ENCODE measurements around the gene NKAIN2.

NKAIN2 gene

DNA sequence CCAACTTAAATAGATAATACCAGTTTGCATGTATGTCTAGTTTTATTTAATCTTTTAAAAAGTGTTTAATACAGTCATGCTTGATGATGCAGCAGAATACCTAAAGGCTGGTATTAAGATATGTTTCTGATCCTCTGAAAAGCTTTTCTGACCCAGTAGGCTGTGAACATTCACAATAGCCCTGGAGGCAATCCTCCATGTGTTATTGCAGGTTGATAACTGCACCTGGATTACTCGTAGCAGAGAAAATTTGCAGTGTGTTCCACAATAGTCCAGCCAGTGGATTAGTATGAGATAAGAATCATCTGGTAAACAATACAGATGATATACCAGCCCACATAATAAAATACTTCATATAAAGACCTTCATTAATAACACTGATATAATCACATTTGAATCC, 979.7 kb downstream of the NKAIN2 start:
- in situ Hi-C loops (cut with MboI; ENCODE audit: low sequenced_read_pairs) = no loop called here

DNA sequence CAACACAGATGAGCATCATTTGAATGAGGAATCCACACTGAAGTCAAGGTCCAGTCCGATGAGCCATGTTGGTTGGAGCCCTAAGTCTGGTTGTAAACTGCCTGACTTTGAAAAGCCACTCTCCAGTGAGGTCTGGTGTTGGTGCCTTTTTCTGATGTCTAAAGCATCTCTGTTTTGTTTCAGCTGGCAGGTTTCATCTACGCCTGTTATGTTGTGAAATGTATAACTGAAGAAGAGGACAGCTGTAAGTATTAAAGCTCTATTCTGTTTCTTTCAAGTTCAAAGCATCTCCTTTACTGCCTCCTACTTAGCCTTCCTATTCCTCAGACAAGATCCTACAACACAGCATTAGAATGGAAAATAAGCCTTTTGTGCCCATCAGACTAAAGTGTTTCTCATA, 987.5 kb downstream of the NKAIN2 start:
- in situ Hi-C loops (cut with MboI; ENCODE audit: low sequenced_read_pairs) = no loop called here

DNA sequence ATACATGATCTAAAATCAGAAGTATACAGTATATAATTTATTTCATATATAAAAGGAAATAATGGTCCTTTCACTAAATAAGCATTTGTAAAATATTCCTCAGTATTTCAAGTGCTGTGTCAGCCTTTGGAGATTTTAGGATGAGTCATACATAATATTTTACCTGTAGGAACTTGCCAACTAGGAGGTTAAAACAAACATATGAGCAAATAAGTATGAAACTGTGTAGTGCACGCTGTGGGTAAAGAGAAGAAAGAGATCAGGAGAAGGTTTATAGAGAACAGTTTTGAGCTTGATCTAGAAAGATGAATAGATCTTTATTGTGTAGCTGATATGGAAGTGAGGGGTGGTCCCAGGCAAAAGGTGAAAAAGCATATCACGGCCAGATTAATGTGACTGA, 988.7 kb downstream of the NKAIN2 start:
- in situ Hi-C loops (cut with MboI; ENCODE audit: low sequenced_read_pairs) = no loop called here

DNA sequence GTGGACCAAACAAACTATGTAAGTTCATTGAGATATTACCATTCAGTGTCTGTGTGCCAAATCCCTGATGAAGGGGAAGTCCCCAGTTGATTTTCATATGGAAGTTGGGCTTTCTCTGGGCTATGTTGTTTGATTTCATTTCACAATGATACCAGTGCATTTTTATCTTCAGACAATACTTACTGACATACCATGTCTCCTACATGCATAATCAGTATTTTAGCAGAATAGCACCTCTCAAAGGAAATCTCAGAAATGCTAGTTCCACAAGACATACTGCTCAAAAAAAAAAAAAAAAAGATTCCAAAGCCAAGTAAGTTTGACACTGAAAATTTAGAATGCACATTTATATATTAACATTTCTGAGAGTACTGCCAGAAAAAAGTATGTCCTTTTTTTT, 989.7 kb downstream of the NKAIN2 start:
- in situ Hi-C loops (cut with MboI; ENCODE audit: low sequenced_read_pairs) = no loop called here

DNA sequence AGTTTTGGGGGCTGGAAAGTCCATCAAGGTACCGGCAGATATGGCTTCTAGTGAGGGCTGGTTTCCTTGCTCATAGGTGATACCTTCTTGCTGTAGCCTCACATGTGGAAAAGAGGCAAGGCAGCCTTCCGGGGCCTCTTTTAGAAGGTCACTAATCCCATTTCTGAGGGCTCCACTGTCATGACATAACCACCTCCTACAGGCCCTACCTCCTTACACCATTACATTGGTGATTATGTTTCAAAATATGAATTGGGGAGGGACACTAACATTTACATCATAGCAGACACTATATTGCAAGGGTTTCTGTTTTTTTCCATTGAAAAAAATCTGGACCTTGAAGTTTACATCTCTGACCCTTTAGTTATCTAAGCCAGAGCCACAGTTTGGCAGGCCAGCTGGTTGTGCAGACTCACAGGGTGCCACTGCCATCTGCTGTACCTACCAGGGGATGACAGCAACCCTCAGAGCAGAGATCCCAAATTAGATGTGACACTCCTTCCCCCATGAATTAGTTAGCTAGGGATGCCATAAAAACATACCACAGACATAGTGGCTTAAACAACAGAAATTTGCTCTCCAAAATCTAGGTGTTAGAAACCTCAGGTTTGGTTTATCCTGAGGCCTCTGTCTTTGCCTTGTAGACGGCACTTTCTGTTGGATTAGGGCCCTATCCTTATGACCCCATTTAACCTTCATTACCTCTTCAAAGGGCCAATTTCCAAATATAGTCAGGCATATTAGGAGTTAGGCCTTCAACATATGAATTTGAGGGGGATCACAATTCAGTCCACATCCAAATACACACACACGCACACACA, 992.2 kb downstream of the NKAIN2 start:
- in situ Hi-C loops (cut with MboI; ENCODE audit: low sequenced_read_pairs) = no loop called here

DNA sequence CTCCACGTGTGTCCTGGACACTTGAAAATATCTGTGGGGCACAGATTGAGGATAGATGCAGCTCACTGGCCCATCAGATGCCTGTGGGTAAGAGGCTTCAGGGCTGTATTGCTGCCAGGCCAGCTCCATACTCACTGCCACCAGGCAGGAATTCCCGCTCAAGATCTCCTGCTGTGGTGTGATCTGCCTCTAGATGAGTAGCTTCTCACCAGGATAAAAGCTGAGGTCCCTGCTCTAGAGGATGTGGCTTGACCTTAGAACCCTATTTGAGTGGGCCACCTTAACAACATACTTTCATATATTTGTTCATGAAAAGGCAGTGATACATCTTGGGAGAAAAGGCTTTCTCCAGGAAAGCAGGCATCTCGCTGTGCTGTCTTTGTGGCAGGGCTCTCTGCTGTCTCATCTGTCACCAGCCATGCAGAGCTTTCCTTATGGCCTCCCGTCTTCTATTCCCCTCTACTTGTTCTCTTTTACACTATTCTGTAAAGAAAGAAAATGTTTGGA, 992.9 kb downstream of the NKAIN2 start:
- in situ Hi-C loops (cut with MboI; ENCODE audit: low sequenced_read_pairs) = no loop called here

DNA sequence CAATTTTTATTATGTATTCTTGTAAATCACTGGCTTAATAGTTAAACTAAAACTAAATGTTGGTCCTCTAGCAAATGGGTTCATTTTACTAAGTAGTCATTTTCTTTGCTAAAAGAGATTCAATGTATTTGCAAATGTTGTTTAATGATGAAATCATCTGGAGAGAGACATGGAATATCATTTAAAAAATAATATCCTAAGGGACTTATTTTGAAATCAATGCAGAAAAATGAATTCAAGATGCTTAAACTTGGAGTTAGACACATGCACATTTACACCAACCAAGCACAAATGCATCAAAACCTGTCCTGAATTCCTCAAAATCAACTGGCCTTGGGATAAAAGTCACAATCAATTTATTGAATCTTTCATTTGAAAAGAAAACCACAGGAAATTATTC, 993.6 kb downstream of the NKAIN2 start:
- in situ Hi-C loops (cut with MboI; ENCODE audit: low sequenced_read_pairs) = no loop called here

DNA sequence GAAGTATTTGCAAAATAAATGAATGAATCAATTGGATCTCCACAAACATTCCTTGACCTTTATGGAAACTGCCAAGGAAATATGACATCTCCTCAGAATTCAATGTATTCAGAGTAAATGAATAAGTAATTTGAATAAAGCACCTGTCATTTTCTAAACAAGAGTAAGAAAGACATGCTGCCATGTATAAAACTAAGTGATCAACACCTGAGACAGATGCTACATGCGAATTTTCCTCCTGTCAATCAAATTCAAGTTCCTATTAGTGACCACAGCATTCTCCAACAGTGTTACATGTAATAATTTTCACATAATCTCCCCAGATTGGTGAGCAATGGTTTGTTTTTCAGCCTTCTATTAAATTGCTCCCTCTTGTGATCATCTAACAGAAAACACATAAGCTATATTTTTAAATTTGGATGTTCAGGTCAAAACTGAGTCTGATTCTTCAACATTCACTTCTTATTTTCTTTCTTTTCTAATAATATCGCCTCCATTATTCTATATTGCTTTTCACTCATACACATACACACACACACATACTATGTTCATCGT, 995.4 kb downstream of the NKAIN2 start:
- in situ Hi-C loops (cut with MboI; ENCODE audit: low sequenced_read_pairs) = no loop called here

DNA sequence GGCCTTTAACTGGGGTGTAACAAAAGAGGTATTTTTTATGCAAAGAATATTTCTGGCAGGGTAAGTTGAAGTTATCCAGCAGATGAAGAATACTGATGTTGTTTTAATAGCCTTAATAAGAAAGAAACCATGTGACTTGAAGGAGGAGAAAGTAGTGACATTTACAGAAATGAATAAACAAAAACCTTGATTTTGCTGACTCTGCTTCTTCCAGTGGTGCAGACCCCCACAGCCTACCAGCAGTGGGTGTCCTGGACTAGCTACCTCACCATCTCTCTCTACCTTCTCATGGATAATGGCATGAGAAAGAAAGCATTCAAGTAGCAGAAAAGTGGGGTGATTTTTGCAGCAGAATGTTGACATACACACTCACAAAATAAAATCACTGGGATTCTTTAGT, 996.0 kb downstream of the NKAIN2 start:
- in situ Hi-C loops (cut with MboI; ENCODE audit: low sequenced_read_pairs) = no loop called here

DNA sequence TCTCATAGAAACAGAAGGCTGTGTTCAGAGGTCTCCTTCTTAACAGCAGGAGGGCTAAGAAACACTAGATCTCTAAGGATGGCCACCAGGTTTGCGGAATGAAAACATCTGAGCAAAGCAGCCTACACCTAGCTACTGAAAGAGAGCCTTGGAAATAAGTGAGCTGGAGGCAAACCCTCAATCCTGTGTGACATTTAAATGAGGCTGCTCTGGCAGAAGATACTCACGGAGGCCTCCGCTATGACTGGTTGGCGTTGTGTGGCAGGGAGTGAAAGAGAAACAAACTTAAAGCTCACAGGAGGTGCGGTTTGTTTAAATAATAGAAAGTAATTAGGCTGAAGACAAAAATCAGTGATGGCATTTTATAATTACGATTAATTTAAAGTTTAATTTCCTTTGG, 996.6 kb downstream of the NKAIN2 start:
- in situ Hi-C loops (cut with MboI; ENCODE audit: low sequenced_read_pairs) = no loop called here

DNA sequence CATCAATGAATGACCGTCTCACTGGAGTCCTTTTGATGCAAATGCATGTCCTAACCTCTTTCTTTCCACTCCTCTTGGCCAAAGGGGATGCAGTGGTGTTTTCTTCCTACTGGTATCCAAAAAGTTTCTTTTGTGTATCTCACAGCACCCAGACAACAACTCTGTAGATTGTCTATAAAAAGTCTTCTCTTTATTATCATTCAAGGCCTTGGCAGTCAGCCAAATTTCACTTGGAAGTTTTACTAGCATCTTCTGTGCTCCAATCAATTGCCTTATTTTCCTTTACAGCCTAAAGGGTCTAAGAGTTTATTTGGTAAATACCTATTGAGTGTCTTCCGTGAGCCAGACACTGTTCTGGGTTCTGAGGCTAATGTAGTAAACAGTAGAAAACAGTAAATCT, 1008.4 kb downstream of the NKAIN2 start:
- in situ Hi-C loops (cut with MboI; ENCODE audit: low sequenced_read_pairs) = no loop called here

DNA sequence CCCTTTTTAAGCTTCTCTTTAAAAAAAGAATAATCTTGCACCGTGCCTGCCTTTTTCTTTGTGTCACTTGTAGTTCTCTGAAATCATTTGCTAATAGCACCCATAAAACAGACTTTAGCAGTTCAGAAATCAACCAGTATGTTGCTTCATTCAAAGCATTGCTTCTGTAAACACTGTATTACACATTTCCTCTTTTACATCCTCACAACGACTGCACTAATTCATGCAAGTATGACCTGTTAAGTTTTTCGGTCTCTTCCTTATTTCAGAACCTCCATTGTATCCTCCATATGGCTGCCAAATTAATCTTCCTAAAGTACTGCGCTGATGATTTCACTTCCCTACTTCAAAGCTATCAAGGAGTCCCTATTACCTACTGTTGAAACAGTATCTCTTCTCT, 1015.7 kb downstream of the NKAIN2 start:
- in situ Hi-C loops (cut with MboI; ENCODE audit: low sequenced_read_pairs) = no loop called here

DNA sequence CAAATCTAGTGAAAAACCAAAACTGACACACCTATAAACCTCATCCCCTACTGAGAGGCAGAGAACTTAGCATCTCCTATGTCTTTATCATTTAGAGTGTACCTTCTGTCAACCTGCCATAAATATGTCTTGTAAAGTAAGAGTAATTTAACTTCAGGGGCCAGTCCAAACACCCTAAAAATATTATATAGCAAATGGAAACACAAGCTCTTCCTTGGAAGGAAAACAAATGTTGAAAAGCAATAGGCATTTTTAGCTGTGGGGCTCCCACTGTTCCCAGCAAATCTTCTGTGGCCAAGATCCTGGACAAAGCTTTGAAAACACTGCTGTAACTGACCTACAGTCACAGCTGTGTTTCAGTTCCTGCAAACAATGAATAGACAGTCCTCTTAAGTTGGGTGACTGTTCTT, 1018.5 kb downstream of the NKAIN2 start:
- in situ Hi-C loops (cut with MboI; ENCODE audit: low sequenced_read_pairs) = no loop called here

DNA sequence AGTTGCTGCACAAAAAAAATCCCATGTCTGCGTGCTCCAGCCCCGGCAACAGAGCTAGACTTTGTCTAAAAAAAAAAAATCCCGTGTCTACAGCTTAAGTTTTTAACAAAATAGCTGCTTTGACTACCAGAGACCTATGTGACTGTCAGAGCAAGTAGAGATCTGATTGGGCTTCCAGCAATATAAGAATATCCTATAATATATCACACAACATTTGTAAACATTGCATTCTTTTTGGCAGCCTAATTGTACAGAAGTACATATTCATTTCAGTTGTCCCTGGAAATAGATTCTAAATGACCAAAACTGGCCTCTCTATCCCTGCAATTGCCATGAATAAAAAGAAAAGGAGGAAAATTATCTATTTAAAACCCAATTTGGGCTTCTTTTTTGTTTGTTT, 1019.1 kb downstream of the NKAIN2 start:
- in situ Hi-C loops (cut with MboI; ENCODE audit: low sequenced_read_pairs) = no loop called here

DNA sequence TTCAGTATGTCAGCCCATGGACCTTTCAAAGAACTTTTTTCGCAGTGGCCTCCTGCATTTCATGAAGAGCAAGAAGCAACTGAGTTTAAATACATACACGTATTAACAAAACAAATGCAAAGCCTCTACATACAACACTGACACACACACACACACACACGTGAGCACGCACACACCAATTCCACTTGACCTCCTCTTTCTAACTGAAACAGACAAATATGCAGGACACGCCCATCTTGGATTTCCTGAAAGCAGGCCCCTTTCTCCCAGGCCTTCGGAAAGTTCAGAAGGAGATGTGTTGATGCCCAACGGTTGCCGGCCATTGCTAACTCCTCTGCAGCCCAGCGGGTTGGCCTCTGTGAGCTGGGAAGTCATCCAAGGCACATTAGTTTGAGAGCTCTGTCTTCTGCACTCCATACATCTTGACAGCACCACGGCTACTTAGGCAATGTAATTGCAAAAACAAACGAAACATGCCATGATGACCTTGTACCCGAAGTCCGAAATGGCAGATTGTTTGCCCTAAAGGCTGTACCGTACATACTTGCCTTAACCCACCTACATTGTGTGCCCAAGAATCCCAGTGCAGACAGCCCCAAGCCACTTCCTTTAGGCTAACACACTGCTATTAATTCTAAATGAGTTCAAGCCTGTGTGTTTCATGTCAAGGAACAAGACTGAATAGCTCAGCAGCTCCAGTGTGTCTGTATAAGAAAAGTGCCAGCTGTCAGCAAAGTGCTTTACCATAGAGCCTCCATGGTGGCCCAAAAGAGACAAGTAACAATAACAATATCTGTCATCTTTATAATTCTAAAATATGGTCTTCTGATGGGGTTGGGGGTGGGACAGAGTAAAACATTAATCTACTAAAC, 1019.8 kb downstream of the NKAIN2 start:
- in situ Hi-C loops (cut with MboI; ENCODE audit: low sequenced_read_pairs) = no loop called here

DNA sequence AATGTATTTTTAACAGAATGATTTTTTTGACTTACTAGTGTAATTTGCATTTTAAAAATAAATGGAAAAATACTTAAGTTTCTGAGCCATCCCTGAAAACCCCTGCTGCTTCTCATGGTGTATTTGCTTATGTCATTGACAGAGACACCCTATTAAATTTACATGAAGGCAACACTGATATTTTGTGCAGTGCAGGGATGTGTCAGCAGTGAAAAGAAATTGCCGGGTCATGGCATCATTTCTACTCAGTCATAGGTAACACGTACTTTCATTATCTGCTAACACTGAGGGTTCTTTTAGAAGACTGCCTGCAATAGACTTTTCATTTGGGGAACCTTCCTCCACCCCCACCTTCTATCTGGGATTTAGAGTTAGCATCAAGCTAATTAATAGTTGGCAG, 1021.9 kb downstream of the NKAIN2 start:
- in situ Hi-C loops (cut with MboI; ENCODE audit: low sequenced_read_pairs) = no loop called here

DNA sequence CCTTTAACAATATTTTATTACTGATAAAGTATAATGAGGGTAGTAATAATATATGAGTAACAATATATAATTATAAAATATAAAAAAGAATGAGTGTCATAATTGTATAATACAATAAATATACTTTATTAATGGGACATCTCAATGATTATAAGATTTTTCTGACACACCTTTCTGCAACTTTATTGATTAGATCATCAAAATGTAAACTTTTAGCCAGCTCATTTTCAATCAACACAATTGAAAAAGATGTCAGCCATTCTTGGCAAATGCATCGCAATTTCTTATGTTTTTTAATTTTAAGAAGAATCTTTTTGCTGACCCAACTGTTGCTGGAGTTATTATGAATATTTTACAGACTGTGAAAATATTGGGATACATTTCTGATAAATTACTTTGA, 1026.2 kb downstream of the NKAIN2 start:
- in situ Hi-C loops (cut with MboI; ENCODE audit: low sequenced_read_pairs) = no loop called here

DNA sequence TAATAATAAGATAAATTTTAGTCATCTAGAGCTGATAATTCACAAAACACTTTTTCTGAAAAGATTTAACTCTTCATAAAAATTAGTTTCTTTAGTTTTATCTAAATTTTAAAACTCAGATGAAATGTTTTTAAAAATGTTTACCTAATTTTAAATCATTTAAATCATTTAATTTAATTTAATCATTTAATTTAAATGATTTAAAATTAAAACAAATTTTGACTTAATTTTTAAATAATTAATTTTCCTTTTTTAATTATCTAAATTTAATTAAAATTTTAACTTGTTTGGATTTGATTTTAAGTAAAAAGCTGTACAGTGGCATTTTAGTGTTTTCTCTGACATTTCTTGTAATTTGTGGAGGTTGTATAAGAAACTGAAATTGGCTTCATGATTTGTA, 1026.8 kb downstream of the NKAIN2 start:
- in situ Hi-C loops (cut with MboI; ENCODE audit: low sequenced_read_pairs) = no loop called here

DNA sequence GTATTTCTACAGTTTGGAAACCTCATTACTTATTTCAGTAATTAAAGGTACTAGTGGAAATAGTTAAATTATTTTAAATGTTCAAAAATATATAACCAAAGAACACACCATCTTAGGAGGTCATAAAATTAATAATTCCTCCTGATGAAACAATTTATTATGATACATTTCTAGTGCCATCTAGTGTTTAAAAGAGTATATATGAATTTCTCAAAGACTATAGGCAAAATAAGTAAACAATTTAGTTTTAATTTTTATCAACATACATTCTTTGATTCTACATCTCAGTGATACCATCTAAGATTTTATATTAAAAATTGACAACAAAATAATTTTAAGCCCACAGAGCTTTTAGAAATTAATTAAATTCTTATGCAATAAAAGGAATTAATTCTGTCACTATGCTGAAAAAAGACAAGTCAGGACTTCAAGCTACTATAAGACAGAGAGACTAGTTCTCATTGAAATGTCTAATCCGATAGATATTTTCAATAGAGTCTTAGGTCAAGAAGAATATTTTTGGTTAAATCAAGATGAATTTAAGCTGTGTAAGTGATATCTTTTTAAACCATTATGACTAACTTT, 1050.8 kb downstream of the NKAIN2 start:
- in situ Hi-C loops (cut with MboI; ENCODE audit: low sequenced_read_pairs) = no loop called here

DNA sequence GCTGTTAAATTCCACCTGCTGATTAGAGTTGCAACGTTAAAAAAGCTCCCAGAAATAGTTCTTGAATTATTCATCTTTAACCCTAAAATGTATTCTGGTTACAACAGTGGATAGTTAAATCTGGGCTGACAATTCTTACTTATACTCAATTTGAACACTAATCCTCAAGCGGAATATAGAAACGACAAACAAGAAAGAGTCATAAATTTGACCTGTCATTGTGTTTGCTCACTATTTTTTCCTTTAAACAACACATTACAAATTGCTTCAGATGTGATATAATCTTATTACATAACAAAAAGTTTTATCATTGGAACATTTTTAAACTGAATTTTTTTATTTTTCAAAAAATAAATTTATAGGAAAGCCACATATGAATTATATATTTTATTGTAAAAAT, 1054.1 kb downstream of the NKAIN2 start:
- in situ Hi-C loops (cut with MboI; ENCODE audit: low sequenced_read_pairs) = no loop called here

DNA sequence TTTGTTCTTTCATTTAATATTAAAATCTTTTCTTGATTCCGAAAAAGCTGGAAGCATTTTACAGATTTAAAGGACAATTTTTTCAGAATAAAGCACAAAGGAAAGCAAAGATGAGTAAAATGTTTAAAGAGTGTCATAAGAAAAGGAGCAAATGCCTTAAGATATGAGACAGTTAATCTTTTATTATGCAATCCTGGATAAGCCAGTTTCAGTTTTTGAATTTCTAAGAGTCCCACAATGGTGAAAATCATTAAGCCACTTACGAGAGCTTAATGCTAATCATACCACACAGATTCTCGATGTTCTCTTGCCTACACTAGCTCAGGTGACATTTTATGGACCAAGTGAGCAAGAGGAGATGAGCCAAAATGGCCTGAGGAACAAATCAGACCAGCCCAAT, 1054.9 kb downstream of the NKAIN2 start:
- in situ Hi-C loops (cut with MboI; ENCODE audit: low sequenced_read_pairs) = no loop called here
